Upper lobe of left lung (tissue), 4 donors: ENCODE data around the gene ACADM.

Experiments
- EP300 ChIP-seq, 4 donors: sonication (generic); formaldehyde crosslinking; IDR thresholded peaks; one replicate each; pipeline ENCODE4 v1.5.1; 2017; ENCODE audit warnings: antibody characterized with exemption in 4 of 4, control low read depth in 2 of 4
- POLR2A ChIP-seq, 4 donors: fragments of 450-650 bp; IDR thresholded peaks; one replicate each; pipeline ENCODE4 v1.5.1; 2016 to 2017; ENCODE audit warnings: antibody characterized with exemption in 4 of 4, mild to moderate bottlenecking in 2 of 4
- POLR2AphosphoS5 ChIP-seq, 2 donors: sonication (generic); formaldehyde crosslinking; IDR thresholded peaks; one replicate each; pipeline ENCODE4 v1.5.1; 2017; ENCODE audit warnings: antibody characterized with exemption in 2 of 2
- TF ChIP-seq, protein P1 (sequence below), 6 experiments: fragments of 450-650 bp in 4 of 6; fragments of 200-600 bp in 2 of 6; sonication (generic) in 2 of 6; IDR thresholded peaks; one replicate each; pipeline ENCODE4 v1.5.1; 2016 to 2019; ENCODE audit warnings: antibody characterized with exemption in 6 of 6

GRCh38 chr1:75771978-75772377 is 47.5 kb downstream of the ACADM start:
- TF ChIP-seq, protein P1, sequence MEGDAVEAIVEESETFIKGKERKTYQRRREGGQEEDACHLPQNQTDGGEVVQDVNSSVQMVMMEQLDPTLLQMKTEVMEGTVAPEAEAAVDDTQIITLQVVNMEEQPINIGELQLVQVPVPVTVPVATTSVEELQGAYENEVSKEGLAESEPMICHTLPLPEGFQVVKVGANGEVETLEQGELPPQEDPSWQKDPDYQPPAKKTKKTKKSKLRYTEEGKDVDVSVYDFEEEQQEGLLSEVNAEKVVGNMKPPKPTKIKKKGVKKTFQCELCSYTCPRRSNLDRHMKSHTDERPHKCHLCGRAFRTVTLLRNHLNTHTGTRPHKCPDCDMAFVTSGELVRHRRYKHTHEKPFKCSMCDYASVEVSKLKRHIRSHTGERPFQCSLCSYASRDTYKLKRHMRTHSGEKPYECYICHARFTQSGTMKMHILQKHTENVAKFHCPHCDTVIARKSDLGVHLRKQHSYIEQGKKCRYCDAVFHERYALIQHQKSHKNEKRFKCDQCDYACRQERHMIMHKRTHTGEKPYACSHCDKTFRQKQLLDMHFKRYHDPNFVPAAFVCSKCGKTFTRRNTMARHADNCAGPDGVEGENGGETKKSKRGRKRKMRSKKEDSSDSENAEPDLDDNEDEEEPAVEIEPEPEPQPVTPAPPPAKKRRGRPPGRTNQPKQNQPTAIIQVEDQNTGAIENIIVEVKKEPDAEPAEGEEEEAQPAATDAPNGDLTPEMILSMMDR (IDR thresholded peaks at IDR 0.05): no peak
- no peak for TF ChIP-seq POLR2A (IDR thresholded peaks at IDR 0.05)
- no peak for TF ChIP-seq POLR2AphosphoS5 (IDR thresholded peaks at IDR 0.05)
- TF ChIP-seq EP300 (IDR thresholded peaks at IDR 0.05): no peak
